PC-9 (cell line): Measurements from ENCODE around the gene ITK.

ENCODE experiments used
- EZH2 ChIP-seq: fragments of 200-600 bp; sonication (generic); IDR thresholded peaks from 2 replicates; pipeline ENCODE4 v1.8.0; 2017; ENCODE audit warnings: antibody characterized with exemption, low read depth
- TF ChIP-seq, protein P1 (sequence below): fragments of 200-600 bp; sonication (generic); conservative IDR thresholded peaks from 2 replicates; pipeline ENCODE4 v1.6.1; 2017; ENCODE audit warnings: mixed run types, antibody characterized with exemption, mild to moderate bottlenecking, moderate library complexity

DNA sequence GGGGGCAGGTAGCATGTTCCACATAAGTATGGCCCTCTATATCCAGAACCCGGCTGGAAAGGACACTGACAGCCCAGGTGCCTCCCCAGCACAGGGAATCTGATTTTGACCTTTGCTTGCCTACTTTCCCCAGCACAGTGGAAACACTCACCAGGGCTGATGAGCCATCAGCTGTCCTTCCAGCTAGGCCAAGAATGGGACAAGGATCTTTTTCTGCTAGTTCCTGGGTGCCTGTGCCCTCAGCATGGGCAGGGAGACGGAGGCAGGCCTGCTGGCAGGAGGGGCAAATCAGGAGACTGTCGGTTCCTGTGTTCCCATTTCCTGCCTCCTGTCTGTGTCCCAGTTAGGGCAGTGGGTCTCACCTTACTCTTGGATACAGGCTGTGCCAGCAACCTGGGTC is 86.4 kb downstream of the ITK start:
- TF ChIP-seq, protein P1, sequence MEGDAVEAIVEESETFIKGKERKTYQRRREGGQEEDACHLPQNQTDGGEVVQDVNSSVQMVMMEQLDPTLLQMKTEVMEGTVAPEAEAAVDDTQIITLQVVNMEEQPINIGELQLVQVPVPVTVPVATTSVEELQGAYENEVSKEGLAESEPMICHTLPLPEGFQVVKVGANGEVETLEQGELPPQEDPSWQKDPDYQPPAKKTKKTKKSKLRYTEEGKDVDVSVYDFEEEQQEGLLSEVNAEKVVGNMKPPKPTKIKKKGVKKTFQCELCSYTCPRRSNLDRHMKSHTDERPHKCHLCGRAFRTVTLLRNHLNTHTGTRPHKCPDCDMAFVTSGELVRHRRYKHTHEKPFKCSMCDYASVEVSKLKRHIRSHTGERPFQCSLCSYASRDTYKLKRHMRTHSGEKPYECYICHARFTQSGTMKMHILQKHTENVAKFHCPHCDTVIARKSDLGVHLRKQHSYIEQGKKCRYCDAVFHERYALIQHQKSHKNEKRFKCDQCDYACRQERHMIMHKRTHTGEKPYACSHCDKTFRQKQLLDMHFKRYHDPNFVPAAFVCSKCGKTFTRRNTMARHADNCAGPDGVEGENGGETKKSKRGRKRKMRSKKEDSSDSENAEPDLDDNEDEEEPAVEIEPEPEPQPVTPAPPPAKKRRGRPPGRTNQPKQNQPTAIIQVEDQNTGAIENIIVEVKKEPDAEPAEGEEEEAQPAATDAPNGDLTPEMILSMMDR: no peak
- no peak for TF ChIP-seq EZH2
